Peyer's patch (tissue), 4 donors: Measurements from ENCODE around the gene G6PC3. TPM values are rescaled to one million over a fixed set of nuclear protein-coding genes. Genes with fewer than 3 reads are reported as not detected.

ENCODE experiments used
- DNase-seq, 3 donors: peaks; one replicate each; pipeline ENCODE4 v3.0.0-alpha.2; 2017 to 2019
- H3K27ac ChIP-seq, 4 donors: fragments of 200-600 bp; sonication (generic); one replicate each; pipeline ENCODE4 v1.5.1; 2016 to 2019
- H3K27me3 ChIP-seq, 2 donors: fragments of 200-600 bp; sonication (generic); one replicate each; pipeline ENCODE4 v1.5.1; 2019
- H3K36me3 ChIP-seq, 3 donors: fragments of 200-600 bp; sonication (generic); one replicate each; pipeline ENCODE4 v1.5.1; 2016 to 2019
- H3K4me1 ChIP-seq, 4 donors: fragments of 200-600 bp; sonication (generic); one replicate each; pipeline ENCODE4 v1.5.1; 2016 to 2019
- H3K4me3 ChIP-seq, 4 donors: fragments of 200-600 bp; sonication (generic); 1 replicate in 3 of 4; 2 replicates in 1 of 4; pipeline ENCODE4 v1.5.1; 2016 to 2019; ENCODE audit warnings: mild to moderate bottlenecking in 1 of 4
- H3K9me3 ChIP-seq, 4 donors: fragments of 200-600 bp; sonication (generic); one replicate each; pipeline ENCODE4 v1.5.1; 2016 to 2019; ENCODE audit warnings: mild to moderate bottlenecking in 1 of 4
- CTCF ChIP-seq, 6 experiments: fragments of 450-650 bp in 4 of 6; fragments of 200-600 bp in 2 of 6; sonication (generic) in 1 of 6; IDR thresholded peaks; one replicate each; pipeline ENCODE4 v1.5.1; 2017 to 2019; ENCODE audit warnings: antibody characterized with exemption in 6 of 6, mild to moderate bottlenecking in 3 of 6, moderate library complexity in 1 of 6
- POLR2A ChIP-seq, 2 donors: fragments of 450-650 bp; IDR thresholded peaks; one replicate each; pipeline ENCODE4 v1.5.1; 2017; ENCODE audit warnings: antibody characterized with exemption in 2 of 2, mild to moderate bottlenecking in 2 of 2, moderate library complexity in 2 of 2
- total RNA-seq, 4 donors: library from RNA; depleted of rRNA; stranded (reverse); fragments of >200 nt; gene quantifications; one replicate each; pipeline ENCODE4 v1.1.0, GENCODE V29; 2016

The G6PC3 gene
- total RNA-seq, 4 donors from 2014 or later = 8.3 to 48.9 (median 33.8) TPM

GRCh38 chr17:44102849-44103622, 32.5 kb downstream of the G6PC3 start:
- Histone ChIP-seq H3K4me1 (peaks cover 0 to 2% (median 0%) of the 10 kb centered on the region in 4 donors), H3K36me3 (peaks cover 0 to 10% (median 0%) of the 10 kb centered on the region in 3 donors), H3K9me3 (no peaks in the 10 kb centered on the region), H3K27me3 (no peaks in the 10 kb centered on the region), H3K27ac (no peak overlapping the region), H3K4me3 (no peak overlapping the region)
- no peak for DNase-seq
- no peak for TF ChIP-seq POLR2A (IDR thresholded peaks at IDR 0.05)
- TF ChIP-seq CTCF (IDR thresholded peaks at IDR 0.05) = no peak

GRCh38 chr17:44105483-44105882, 34.9 kb downstream of the G6PC3 start:
- H3K9me3 ChIP-seq = no peaks in the 10 kb centered on the region
- TF ChIP-seq CTCF (IDR thresholded peaks at IDR 0.05) = no peak
- TF ChIP-seq POLR2A (IDR thresholded peaks at IDR 0.05) = no peak
- H3K4me1 ChIP-seq = peaks cover 3 to 18% (median 6%) of the 10 kb centered on the region in 4 donors
- no peaks in the 10 kb centered on the region for H3K27me3 ChIP-seq
- H3K4me3 ChIP-seq = no peak overlapping the region
- H3K27ac ChIP-seq = no peak overlapping the region
- H3K36me3 ChIP-seq = peaks cover 0 to 10% (median 0%) of the 10 kb centered on the region in 3 donors
- DNase-seq = no peak

GRCh38 chr17:44105941-44106340, 35.4 kb downstream of the G6PC3 start:
- Histone ChIP-seq H3K4me3 (no peak overlapping the region), H3K27ac (no peak overlapping the region), H3K36me3 (peaks cover 0 to 10% (median 0%) of the 10 kb centered on the region in 3 donors), H3K9me3 (no peaks in the 10 kb centered on the region), H3K27me3 (no peaks in the 10 kb centered on the region), H3K4me1 (peaks cover 6 to 22% (median 10%) of the 10 kb centered on the region in 4 donors)
- DNase-seq = no peak
- TF ChIP-seq POLR2A (IDR thresholded peaks at IDR 0.05) (no peak), CTCF (IDR thresholded peaks at IDR 0.05) (no peak)

- no peaks in the 10 kb centered on the region for H3K9me3 ChIP-seq
- H3K4me1 ChIP-seq = peaks cover 9 to 31% (median 17%) of the 10 kb centered on the region in 4 donors
- H3K4me3 ChIP-seq = no peak overlapping the region
- peaks cover 0 to 10% (median 0%) of the 10 kb centered on the region in 3 donors for H3K36me3 ChIP-seq
- no peak for TF ChIP-seq CTCF (IDR thresholded peaks at IDR 0.05)
- no peak for TF ChIP-seq POLR2A (IDR thresholded peaks at IDR 0.05)
- H3K27me3 ChIP-seq = no peaks in the 10 kb centered on the region
- peak overlapping the region in 1 of 4 donors; percentile 86 for H3K27ac ChIP-seq
- no peak for DNase-seq
Observed at GRCh38 chr17:44106801-44107200, 36.3 kb downstream of the G6PC3 start.

- peak in 2 of 3 donors; percentile 45 to 77 for DNase-seq
- Histone ChIP-seq H3K36me3 (peaks cover 0 to 14% (median 0%) of the 10 kb centered on the region in 3 donors), H3K27me3 (no peaks in the 10 kb centered on the region), H3K4me1 (peaks cover 9 to 46% (median 21%) of the 10 kb centered on the region in 4 donors), H3K27ac (peak overlapping the region; percentile 41 to 86 (median 69)), H3K9me3 (no peaks in the 10 kb centered on the region), H3K4me3 (no peak overlapping the region)
- TF ChIP-seq POLR2A (IDR thresholded peaks at IDR 0.05) = no peak
- TF ChIP-seq CTCF (IDR thresholded peaks at IDR 0.05) = no peak
Observed at GRCh38 chr17:44108440-44109311, 38.1 kb downstream of the G6PC3 start.
